22Rv1 (cell line): ENCODE results near the gene NRP2.

Experiments used
- ZFX ChIP-seq: fragments of 450-650 bp; IDR thresholded peaks from 2 replicates; pipeline ENCODE4 v1.6.1; 2017; ENCODE audit warnings: antibody characterized with exemption, borderline replicate concordance
- TF ChIP-seq, protein P1 (sequence below): fragments of 450-650 bp; IDR thresholded peaks from 2 replicates; pipeline ENCODE4 v1.5.1; 2017; ENCODE audit warnings: mild to moderate bottlenecking

DNA sequence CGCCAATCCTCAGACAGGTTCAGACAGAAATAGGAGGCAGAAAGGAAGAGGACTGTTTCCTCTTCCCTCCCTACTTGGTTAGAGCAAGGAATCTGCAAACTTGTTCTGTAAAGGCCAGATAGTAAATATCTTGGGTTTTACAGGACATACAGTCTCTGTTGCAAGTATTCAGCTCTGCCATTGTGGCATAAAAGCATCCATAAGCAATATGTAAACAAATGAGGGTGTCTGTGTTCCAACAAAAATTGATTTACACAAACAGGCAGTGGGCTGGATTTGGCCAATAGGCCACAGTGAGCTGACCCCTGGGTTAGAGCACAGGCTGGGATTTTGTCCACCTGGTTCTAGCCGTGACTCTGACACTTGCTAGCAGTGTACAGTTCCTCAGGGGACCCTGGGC, 89.4 kb downstream of the NRP2 start:
- TF ChIP-seq, protein P1, sequence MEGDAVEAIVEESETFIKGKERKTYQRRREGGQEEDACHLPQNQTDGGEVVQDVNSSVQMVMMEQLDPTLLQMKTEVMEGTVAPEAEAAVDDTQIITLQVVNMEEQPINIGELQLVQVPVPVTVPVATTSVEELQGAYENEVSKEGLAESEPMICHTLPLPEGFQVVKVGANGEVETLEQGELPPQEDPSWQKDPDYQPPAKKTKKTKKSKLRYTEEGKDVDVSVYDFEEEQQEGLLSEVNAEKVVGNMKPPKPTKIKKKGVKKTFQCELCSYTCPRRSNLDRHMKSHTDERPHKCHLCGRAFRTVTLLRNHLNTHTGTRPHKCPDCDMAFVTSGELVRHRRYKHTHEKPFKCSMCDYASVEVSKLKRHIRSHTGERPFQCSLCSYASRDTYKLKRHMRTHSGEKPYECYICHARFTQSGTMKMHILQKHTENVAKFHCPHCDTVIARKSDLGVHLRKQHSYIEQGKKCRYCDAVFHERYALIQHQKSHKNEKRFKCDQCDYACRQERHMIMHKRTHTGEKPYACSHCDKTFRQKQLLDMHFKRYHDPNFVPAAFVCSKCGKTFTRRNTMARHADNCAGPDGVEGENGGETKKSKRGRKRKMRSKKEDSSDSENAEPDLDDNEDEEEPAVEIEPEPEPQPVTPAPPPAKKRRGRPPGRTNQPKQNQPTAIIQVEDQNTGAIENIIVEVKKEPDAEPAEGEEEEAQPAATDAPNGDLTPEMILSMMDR = no peak
- no peak for TF ChIP-seq ZFX
